Hypothalamus (tissue), 51 donors: ENCODE data around the gene XCR1.
"Not testable (repeated sequence)": the region's sequence is repeated elsewhere in the genome, so short reads cannot be mapped to it uniquely, and the experiment has no call there.

Experiments
- DNase-seq, 51 donors: peaks; one replicate each; lab custom pipeline; 2025; lab: John Stamatoyannopoulos, UW

Gene XCR1

GRCh38 chr3:46007280-46007679 is 20.0 kb downstream of the XCR1 start:
- DNase-seq, result no peak

- DNase-seq, result no peak
Measured at GRCh38 chr3:46006238-46007032, 20.8 kb downstream of the XCR1 start.

GRCh38 chr3:46003706-46004105 is 23.6 kb downstream of the XCR1 start:
- not testable (repeated sequence) for DNase-seq

- DNase-seq, result peak in 6 of 51 donors; percentile 2 to 26 (median 14)
Measured at GRCh38 chr3:46001178-46001577, 26.1 kb downstream of the XCR1 start.

GRCh38 chr3:45997942-45998341 is 29.3 kb downstream of the XCR1 start:
- DNase-seq, result no peak

GRCh38 chr3:45997499-45997898 is 29.8 kb downstream of the XCR1 start:
- not testable (repeated sequence) for DNase-seq

GRCh38 chr3:45995236-45996192 is 31.8 kb downstream of the XCR1 start, which contains the start of gene FYCO1:
Gene FYCO1, minus strand, starts transcription at chr3:45995824. Its CDS starts 10,914 bp downstream, at chr3:45984910.
- peak; percentile 35 to 95 (median 84) for DNase-seq

- peak in 4 of 51 donors; percentile 18 to 45 (median 34) for DNase-seq
Measured at GRCh38 chr3:45994419-45995235, 32.7 kb downstream of the XCR1 start.

GRCh38 chr3:45993421-45994027 is 33.8 kb downstream of the XCR1 start:
- no peak for DNase-seq

GRCh38 chr3:45992821-45993221 is 34.5 kb downstream of the XCR1 start:
- no peak for DNase-seq

- DNase-seq, result no peak
Measured at GRCh38 chr3:45992133-45992729, 35.1 kb downstream of the XCR1 start.

- DNase-seq, result no peak
Measured at GRCh38 chr3:45991341-45991740, 35.9 kb downstream of the XCR1 start.

GRCh38 chr3:45990181-45990580 is 37.1 kb downstream of the XCR1 start:
- DNase-seq, result no peak

- no peak for DNase-seq
Measured at GRCh38 chr3:45988804-45989203, 38.5 kb downstream of the XCR1 start.

GRCh38 chr3:45988362-45988761 is 38.9 kb downstream of the XCR1 start:
- DNase-seq, result no peak

- DNase-seq, result peak in 24 of 51 donors; percentile 15 to 73 (median 42)
Measured at GRCh38 chr3:45987368-45988291, 39.7 kb downstream of the XCR1 start.

GRCh38 chr3:45986303-45986982 is 40.8 kb downstream of the XCR1 start:
- no peak for DNase-seq
